NCI-H2171 (cell line): ENCODE results near the gene TECR.
A peak's percentile ranks its signal among the peaks of the same experiment; 100 is the strongest.
"Not testable (repeated sequence)": the region's sequence is repeated elsewhere in the genome, so short reads cannot be mapped to it uniquely, and the experiment has no call there.

ENCODE experiments used
- DNase-seq: peaks from one replicate; lab custom pipeline; 2025; lab: John Stamatoyannopoulos, UW

The TECR gene

GRCh38 chr19:14561249-14561648 lies 31.9 kb downstream of the TECR start:
- no peak for DNase-seq

- DNase-seq: no peak
These were observed 32.5 kb downstream of the TECR start for GRCh38 chr19:14561847-14562351.

DNA sequence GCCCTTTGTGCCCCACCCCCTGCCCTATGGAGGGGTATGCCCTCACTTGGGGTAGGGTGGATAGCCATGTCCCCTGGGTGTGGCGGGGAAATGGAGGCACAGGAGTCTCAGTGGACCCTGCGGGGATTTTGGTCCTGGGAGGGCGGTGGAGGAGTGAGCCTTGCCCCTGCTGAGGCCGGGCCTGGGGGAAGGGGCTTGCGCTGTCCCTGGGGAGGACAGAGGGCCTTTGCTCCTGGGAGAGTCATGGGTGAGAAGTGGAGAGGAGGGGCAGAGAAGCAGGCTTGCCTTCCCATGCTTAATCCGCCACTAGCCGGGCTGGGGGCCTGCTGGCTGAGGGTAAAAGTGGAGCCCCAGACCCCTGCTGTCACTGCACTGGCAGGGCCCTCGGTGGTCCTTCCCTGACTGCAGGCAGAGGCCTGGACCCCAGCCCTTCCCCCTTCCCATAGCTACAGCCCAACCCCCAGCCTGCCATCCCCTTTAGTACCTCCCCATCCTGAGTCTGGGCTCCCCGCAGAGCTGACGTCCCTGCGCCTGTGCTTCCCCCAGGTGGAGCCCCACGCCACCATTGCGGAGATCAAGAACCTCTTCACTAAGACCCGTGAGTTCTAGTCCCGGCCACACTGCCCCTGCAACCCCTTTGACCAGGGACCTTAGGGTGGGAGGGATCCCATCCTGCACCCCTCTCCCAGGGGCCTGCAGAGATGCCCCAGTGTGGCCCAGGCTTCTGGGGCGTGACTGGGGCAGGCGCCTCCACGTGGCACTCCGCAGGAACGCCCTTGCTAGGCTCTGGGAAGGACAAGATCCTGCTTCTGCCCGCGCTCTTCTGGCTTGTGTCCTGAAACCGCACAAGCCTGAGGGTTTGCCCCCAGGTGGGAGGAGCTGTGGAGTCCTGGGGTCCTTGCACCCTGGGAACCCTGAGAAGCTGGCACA lies 33.5 kb downstream of the TECR start:
- no peak for DNase-seq

GRCh38 chr19:14563590-14563926 lies 34.2 kb downstream of the TECR start:
- no peak for DNase-seq

DNA sequence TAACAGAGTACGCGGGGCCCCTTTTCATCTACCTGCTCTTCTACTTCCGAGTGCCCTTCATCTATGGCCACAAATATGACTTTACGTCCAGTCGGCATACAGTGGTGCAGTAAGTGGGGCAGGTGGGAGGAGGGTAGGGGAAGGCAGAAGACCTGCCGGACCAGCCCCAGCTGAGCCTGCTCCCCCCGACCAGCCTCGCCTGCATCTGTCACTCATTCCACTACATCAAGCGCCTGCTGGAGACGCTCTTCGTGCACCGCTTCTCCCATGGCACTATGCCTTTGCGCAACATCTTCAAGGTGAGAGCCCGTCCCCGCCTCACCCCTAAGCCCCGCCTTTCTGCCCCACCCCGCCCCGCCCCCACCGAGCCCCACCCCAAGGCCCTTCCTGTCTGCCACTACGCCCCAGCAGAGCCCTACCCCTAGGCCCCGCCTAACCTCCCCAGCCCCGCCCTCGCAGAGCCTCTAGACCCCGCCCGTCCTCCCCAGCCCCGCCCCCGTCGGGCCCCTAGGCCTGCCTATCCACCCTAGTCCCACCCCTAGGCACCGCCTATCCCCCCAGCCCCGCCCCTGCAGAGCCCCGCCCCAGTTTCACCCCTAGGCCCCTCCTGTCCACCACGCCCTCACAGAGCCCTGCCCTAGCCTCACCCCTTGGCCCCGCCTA lies 34.7 kb downstream of the TECR start:
- peak; percentile 12 for DNase-seq

- DNase-seq: not testable (repeated sequence)
These were observed 35.4 kb downstream of the TECR start for GRCh38 chr19:14564652-14565297.

- no peak for DNase-seq
These were observed 35.9 kb downstream of the TECR start for GRCh38 chr19:14565298-14565679.

DNA sequence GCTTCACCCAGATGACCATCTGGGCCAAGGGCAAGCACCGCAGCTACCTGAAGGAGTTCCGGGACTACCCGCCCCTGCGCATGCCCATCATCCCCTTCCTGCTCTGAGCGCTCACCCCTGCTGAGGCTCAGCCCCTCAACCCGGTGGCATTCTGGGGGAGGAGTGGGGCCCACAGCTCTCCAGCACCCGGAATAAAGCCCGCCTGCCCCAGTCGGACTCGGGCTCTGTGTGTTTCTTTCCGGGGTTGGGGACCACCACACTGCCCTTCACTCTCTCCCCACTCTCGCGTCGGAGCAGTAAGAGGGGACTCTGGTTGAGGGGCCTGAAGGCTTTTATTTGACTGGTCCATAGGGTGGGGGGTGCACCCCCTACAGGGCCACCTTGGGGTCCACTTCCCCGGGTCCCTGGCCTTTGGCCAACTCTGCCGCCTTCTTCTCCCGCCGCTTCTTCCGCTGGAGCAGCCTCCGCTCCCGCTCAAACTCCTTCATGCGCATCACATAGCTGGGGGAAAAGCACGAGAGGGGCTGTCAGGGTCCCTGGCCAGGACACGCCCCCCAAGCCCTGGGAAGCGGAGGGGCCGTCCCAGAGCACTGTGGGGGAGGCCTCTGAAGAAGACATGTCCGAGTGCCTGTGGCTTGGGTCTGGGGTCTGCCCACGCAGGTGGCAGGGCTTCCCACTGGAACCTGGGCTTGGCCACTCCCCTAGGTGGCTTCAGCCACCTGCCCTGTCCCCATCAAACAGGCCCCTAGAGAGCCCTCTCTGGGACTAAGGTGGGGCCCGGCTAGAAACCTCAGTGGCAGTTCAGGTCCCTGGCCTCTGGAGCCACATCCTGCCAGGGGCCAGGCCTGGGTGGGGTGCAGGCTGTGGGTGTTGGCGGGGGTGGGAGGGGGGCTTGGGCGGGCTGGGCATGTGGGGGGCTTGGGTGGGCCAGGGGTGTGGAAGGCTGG lies 36.6 kb downstream of the TECR start:
- no peak for DNase-seq

DNA sequence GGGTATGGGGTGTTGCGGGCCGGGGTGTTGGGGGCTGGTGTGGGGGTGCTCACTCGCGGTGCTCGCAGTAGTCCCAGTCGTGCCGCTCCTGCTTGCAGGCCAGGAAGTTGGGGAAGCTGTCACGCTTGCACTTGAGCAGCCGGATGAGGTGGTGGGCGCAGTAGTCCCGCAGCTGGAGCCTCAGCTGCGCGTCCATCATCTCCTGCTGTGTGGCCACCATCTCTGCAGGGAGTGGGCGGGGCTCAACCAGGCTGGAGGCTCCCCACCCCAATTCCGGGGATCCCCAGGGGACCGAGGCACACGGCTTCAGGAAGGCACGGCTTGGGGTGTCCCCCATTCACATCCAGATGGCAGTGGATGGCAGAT lies 37.3 kb downstream of the TECR start:
- no peak for DNase-seq

- no peak for DNase-seq
These were observed 37.7 kb downstream of the TECR start for GRCh38 chr19:14567079-14567478.

- DNase-seq: no peak
These were observed 41.6 kb downstream of the TECR start for GRCh38 chr19:14570864-14571527.

GRCh38 chr19:14571695-14572490 lies 42.5 kb downstream of the TECR start, which contains the start of gene NDUFB7:
Gene NDUFB7 (minus strand): TSS chr19:14572066. CDS start chr19:14572000, 66 bp downstream.
- peak; percentile 87 for DNase-seq

DNA sequence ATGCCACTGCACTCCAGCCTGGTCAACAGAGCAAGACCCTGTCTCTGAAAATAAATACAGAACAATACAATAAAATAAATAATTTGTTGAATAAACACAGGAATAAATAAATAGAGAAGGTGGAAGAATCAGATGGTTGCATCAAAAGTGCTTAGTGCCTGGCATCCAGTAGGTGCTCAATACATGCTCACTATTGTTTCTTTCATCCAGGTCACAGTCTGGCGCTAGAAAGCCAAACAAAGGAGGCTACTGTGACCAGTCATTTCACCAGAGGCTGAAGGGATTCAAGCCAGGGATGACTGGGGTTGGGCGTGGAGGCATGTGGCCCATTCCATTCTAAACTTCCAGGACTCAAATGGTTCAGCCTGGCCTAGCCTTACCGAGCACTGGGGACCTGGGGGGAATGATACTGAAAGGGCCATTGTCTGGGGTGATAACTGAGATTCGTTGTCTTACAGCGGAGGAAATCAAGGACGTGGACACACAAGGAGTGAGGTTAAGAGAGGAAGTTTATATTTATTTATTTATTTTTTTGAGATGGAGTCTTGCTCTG lies 46.1 kb downstream of the TECR start:
- DNase-seq: no peak

DNA sequence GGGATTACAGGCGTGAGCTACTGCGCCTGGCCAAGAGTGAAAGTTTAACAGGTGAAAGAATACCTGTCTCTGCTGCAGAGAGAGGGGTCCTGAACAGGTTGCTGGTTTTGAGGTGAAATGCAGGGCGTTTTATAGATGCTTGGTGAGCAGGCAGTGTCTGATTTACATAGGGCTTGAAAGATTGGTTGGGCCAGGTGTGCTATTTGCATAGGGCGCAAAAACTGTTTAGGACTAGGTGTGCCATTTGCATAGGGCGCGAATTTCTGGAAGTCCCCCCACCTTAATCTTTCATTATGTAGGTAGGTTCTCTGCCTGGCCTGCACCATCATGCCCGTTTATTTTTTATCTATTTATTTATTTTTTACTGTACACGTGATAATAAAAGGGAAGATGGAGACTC lies 47.0 kb downstream of the TECR start:
- no peak for DNase-seq

GRCh38 chr19:14577264-14577663 lies 47.9 kb downstream of the TECR start:
- no peak for DNase-seq

GRCh38 chr19:14577885-14578427 lies 48.6 kb downstream of the TECR start:
- DNase-seq: peak; percentile 86

DNA sequence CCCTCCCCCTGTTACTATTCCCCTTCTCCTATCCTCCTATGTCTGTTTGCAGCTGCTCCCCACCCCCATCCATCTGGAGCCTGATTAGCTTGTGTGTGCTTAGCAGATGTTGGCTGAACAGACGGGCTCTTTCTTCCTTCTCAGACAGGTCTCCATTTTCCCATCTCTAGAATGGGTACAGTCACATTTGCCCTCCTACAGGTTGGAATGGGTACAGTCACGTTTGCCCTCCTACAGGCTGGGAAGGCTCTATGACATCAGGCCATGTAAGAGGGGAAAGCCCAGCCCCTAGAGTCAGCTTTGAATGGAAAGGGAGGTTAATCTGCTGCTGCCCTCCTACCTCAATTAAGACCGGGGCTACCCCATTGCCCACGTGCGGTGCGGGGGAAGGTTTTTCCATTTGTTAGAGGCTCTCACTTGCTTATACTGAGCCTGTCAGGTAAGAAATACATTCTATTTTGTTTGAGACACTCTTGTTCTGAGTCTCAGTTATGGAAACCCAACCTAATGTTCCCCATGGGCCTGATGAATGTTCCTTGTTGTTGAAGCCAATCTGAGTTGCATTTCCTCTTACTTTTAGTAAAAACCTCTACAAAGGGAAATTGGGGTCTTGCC lies 51.3 kb downstream of the TECR start:
- no peak for DNase-seq

GRCh38 chr19:14582894-14583340 lies 53.5 kb downstream of the TECR start, which contains the start of gene CLEC17A:
Gene CLEC17A (plus strand): TSS chr19:14583084. CDS start chr19:14583161, 77 bp downstream.
- DNase-seq: no peak

DNA sequence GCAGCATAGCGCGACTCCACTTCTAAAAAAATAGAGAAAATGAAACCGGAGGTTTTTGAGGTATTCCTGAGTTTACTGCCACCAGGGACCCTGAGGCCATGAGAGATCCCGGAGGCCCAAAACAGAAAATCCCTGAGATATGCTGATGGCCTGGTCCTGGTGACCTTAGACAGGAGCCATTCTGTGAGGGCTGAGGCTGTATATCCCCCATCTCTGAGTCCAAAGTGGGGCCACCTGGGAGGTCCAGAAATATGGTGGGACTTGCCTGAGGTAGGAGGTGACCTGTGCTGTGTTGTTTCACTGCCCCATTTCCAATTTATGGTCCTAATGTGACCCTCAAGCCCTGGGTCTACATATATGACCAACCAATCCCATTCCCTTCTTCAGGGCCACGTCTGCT lies 55.0 kb downstream of the TECR start:
- DNase-seq: not testable (repeated sequence)
